Stimulated activated naive CD8-positive, alpha-beta T cell treated with anti-CD3 and anti-CD28 coated beads, Interleukin-15, Interleukin-2, amounts not matched to agents 100 ng/mL and 50 ng/mL, for 24 hours (primary cell): ENCODE data around the gene SAMD7.

Source experiments
- H3K27ac Mint-ChIP-seq: one replicate; pipeline ENCODE4 v1.8.0; 2021; ENCODE audit warnings: mild to moderate bottlenecking, mixed read lengths
- H3K27me3 Mint-ChIP-seq: one replicate; pipeline ENCODE4 v1.8.0; 2021; ENCODE audit warnings: mixed read lengths
- H3K36me3 Mint-ChIP-seq: one replicate; pipeline ENCODE4 v1.8.0; 2021; ENCODE audit warnings: low read depth, mixed read lengths
- H3K4me1 Mint-ChIP-seq: one replicate; pipeline ENCODE4 v1.8.0; 2021; ENCODE audit warnings: low read depth, mixed read lengths
- H3K4me3 Mint-ChIP-seq: one replicate; pipeline ENCODE4 v1.8.0; 2021; ENCODE audit warnings: mild to moderate bottlenecking, mixed read lengths
- H3K9me3 Mint-ChIP-seq: one replicate; pipeline ENCODE4 v1.8.0; 2021; ENCODE audit warnings: mixed read lengths

SAMD7 gene

DNA sequence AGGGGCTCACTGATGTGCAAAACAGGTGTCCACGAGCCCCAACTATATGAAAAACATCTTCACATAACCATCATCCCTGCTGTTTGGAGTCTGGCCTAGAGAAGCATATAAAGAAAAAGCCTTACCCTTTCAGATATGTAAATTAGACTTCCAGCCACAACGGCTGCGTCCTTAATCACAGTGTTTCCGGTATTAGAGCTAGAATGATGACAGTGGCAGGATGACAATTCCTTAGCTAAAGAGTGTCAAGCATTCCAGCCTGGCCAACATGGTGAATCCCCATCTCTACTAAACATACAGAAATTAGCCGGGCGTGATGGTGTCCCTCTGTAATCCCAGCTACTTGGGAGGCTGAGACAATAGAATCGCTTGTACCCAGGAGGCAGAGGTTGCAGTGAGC, 19.5 kb upstream of the SAMD7 start:
- Mint-ChIP-seq H3K9me3 (no peaks in the 10 kb centered on the region), H3K4me1 (no peaks in the 10 kb centered on the region), H3K27me3 (no peaks in the 10 kb centered on the region), H3K4me3 (no peak overlapping the region), H3K36me3 (no peaks in the 10 kb centered on the region), H3K27ac (no peak overlapping the region)

DNA sequence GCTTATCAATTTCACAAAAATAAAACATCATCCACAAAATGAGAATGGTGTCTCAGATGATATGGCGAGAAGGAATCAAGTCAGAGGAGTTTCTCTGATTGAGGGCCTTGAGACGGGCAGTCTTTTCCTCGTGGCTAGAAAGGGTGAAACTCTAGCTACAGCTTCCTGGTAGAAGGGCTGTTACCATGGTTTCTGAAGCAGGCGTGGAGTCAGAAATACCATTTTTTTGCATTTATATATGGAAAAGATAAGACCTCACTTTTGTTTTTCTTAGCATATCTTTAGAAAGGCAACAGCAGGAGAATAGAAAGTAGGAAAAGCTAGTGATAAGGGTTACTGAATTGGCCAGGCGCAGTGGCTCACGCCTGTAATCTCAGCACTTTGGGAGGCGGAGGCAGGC, 17.3 kb upstream of the SAMD7 start:
- no peaks in the 10 kb centered on the region for H3K36me3 Mint-ChIP-seq
- no peak overlapping the region for H3K4me3 Mint-ChIP-seq
- H3K27me3 Mint-ChIP-seq = no peaks in the 10 kb centered on the region
- no peak overlapping the region for H3K27ac Mint-ChIP-seq
- H3K9me3 Mint-ChIP-seq = no peaks in the 10 kb centered on the region
- H3K4me1 Mint-ChIP-seq = no peaks in the 10 kb centered on the region

DNA sequence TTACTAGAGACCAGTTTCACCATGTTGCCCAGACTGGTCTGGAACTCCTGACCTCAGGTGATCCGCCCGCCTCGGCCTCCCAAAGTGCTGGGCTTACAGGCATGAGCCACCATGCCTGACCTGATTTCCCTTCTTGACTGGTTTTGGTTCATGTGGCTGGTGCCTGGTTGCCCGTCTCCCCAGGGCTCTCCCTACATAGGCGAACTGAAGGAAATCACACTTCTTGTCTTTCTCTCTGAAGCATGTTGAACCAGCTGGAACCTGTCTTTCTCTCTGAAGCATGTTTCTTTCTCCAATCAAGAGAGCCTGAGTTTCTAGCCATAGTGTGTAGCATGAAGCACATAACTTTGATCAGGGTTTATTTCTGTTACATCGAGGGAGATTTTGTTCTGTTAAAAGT, 16.3 kb upstream of the SAMD7 start:
- no peak overlapping the region for H3K27ac Mint-ChIP-seq
- no peak overlapping the region for H3K4me3 Mint-ChIP-seq
- H3K9me3 Mint-ChIP-seq = no peaks in the 10 kb centered on the region
- no peaks in the 10 kb centered on the region for H3K4me1 Mint-ChIP-seq
- no peaks in the 10 kb centered on the region for H3K27me3 Mint-ChIP-seq
- no peaks in the 10 kb centered on the region for H3K36me3 Mint-ChIP-seq

DNA sequence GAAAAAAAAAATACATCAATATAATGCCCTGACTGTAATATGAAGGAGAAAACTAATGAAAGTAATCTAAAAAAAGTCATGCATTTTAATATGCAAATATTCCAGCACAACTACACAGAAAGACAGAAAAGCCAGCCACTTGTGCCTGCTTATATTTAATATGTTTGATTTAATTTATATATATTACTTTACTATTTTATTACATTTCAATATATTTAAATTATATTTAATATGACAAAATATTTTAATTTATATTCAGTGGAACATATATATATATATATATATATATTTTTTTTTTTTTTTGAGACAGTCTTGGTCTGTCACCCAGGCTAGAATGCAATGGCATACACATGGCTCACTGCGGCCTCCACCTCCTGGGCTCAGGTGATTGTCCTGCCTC, 14.1 kb upstream of the SAMD7 start:
- Mint-ChIP-seq H3K27me3 (no peaks in the 10 kb centered on the region), H3K36me3 (peaks cover 6% of the 10 kb centered on the region), H3K9me3 (peaks cover 10% of the 10 kb centered on the region), H3K27ac (no peak overlapping the region), H3K4me3 (no peak overlapping the region), H3K4me1 (no peaks in the 10 kb centered on the region)

DNA sequence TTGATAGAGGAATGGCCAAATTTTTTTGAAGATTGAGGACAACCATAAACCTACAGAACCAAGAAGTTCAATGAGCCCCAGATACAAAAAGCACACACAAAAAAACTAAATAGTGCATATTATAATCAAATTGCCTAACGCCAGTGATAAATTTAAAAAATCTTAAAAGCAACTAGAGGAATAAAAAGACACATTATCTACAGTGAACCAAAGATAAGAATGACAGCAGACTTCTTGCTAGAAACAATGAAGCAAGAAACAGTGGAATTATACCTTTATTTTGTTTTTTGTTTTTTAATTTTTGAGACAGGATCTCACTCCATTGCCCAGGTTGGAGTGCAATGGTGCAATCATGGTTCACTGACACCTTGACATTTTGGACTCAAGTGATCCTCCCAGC, 9.9 kb upstream of the SAMD7 start:
- Mint-ChIP-seq H3K36me3 (peaks cover 6% of the 10 kb centered on the region), H3K27me3 (no peaks in the 10 kb centered on the region), H3K27ac (no peak overlapping the region), H3K9me3 (peaks cover 16% of the 10 kb centered on the region), H3K4me3 (no peak overlapping the region), H3K4me1 (no peaks in the 10 kb centered on the region)

DNA sequence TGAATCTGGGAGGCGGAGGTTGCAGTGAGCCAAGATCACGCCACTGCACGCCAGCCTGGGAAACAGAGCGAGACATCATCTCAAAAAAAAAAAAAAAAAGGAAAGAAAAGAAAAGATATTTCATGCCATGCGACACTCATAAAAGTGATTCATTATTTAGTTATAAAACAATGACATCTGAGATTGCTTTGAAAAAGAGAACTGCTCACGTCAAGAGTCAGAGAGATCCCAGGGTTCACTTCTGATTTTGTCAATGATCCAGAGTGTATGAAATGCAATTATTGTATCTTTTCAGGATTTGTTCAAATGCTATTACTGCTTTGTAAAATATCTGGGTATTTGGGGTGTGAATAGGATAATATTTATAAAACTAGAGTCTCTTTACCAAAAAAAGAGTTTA, 6.0 kb upstream of the SAMD7 start:
- Mint-ChIP-seq H3K4me3 (no peak overlapping the region), H3K27me3 (no peaks in the 10 kb centered on the region), H3K9me3 (peaks cover 16% of the 10 kb centered on the region), H3K4me1 (no peaks in the 10 kb centered on the region), H3K27ac (no peak overlapping the region), H3K36me3 (peaks cover 6% of the 10 kb centered on the region)

DNA sequence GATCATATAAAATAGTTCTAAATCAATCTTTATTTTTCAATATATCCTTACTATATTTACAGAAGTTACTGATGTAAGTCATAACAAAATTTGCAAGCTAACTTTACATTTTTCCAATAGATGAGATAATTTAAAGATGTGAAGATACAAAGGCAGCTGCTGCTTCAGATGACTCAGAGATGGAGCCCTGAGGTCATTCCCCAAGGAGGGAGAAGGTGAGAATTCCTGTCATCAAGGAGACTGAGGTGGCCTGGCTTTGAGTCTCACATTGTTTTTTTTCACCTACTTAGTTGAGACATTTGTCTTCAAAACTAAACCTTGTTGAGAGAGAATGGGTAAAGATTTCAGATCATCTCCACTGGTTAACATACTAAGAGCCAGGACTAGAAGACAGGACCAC, 3.9 kb upstream of the SAMD7 start:
- Mint-ChIP-seq H3K4me1 (no peaks in the 10 kb centered on the region), H3K4me3 (no peak overlapping the region), H3K27me3 (no peaks in the 10 kb centered on the region), H3K9me3 (peaks cover 6% of the 10 kb centered on the region), H3K27ac (no peak overlapping the region), H3K36me3 (no peaks in the 10 kb centered on the region)

DNA sequence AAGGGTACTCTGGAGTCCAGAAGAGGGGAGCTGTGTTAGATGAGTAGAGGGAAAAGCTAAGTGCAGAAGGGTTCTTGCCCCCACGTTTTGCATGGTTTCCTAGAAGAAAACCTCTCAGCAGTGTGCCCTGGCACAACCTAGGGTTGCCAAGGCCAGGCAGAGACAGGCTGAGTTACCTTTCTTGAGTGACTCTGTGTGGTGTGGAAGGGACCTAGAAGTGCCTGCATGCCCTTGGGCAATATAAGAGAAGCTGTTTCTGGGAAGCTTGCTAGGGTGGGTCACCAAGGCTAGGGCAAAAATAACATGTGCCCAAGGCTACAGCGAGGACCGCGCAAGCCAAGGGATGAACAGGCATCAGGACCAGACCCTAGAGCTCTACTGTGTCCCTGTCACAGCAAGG, 3.4 kb upstream of the SAMD7 start:
- no peak overlapping the region for H3K27ac Mint-ChIP-seq
- no peaks in the 10 kb centered on the region for H3K4me1 Mint-ChIP-seq
- no peaks in the 10 kb centered on the region for H3K27me3 Mint-ChIP-seq
- H3K9me3 Mint-ChIP-seq = peaks cover 6% of the 10 kb centered on the region
- H3K36me3 Mint-ChIP-seq = no peaks in the 10 kb centered on the region
- H3K4me3 Mint-ChIP-seq = no peak overlapping the region

DNA sequence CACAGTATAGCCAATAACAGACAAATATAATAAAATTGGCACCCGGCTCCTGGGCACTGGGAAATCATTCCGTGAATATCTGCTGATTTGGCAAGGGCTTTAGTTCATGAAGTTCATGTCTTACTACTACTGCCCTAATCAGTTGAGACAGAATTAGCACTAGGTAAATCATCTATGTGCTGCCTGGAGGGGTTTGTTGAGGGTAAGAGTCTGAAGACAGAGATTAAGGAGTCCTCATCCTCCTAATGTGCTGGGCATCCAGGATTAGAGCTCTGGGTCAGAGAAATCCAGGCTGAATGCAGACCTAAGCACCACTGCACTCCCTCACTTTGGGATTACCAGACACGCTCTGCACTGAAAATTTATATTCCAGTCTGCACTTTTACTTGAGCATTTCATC, 2.0 kb downstream of the SAMD7 start:
- H3K4me1 Mint-ChIP-seq = no peaks in the 10 kb centered on the region
- H3K4me3 Mint-ChIP-seq = no peak overlapping the region
- H3K27me3 Mint-ChIP-seq = no peaks in the 10 kb centered on the region
- no peaks in the 10 kb centered on the region for H3K9me3 Mint-ChIP-seq
- no peaks in the 10 kb centered on the region for H3K36me3 Mint-ChIP-seq
- no peak overlapping the region for H3K27ac Mint-ChIP-seq

DNA sequence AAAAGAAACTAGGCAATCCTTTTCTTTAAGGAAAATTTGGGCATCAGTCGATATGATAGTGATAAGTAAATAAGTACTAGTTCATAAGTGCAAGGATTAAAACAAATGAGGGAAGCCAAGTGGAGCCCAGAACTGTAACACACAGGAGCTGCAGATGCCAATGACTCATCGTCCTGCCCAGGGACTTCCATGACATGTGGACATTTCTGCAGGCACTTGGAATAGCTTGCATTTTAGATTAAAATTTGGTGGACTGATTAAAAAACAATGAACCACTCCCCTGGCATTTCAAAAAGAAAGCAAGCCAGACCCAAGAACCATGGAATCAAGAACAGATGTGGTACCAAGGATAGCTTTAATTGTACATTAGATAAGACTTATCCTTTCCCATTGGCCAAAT, 2.9 kb downstream of the SAMD7 start:
- Mint-ChIP-seq H3K27ac (no peak overlapping the region), H3K36me3 (no peaks in the 10 kb centered on the region), H3K4me1 (no peaks in the 10 kb centered on the region), H3K27me3 (no peaks in the 10 kb centered on the region), H3K9me3 (no peaks in the 10 kb centered on the region), H3K4me3 (no peak overlapping the region)

DNA sequence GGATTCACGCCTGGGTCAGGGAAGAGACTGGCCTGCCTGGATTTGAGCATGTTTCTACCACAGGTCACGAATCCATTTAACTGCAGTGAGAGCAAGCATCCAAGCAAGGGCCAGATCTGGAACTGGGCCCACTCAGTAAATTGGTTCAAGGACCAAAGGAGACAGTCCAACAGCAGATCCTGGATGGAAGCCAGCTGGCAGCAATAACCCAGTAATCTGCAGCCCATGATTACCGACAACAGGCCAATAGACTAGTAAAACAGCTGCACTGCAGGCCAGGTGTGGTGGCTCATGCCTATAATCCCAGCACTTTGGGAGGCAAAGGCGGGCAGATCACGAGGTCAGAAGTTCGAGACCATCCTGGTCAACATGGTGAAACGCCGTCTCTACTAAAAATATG, 11.8 kb downstream of the SAMD7 start:
- no peaks in the 10 kb centered on the region for H3K4me1 Mint-ChIP-seq
- no peaks in the 10 kb centered on the region for H3K27me3 Mint-ChIP-seq
- H3K4me3 Mint-ChIP-seq = no peak overlapping the region
- no peak overlapping the region for H3K27ac Mint-ChIP-seq
- no peaks in the 10 kb centered on the region for H3K9me3 Mint-ChIP-seq
- no peaks in the 10 kb centered on the region for H3K36me3 Mint-ChIP-seq

DNA sequence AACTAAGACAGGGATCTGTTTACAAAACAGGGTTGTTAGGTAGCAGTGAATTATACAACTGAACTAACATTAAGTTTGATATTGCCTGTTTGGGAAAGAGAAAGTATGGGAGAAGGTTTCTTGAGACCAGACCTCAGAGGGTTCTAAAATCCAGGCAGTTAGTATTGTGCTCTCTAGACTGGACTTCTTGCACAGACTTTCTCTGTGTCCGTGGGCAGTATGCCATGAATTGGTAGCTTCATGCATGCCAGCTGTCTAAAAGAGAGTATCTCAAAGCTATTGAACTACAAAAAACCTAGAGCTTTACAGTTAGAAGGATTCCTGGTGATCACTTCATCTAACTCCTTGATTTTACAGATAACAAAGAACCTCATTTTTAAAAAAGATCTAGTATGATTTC, 12.5 kb downstream of the SAMD7 start:
- Mint-ChIP-seq H3K4me1 (no peaks in the 10 kb centered on the region), H3K9me3 (no peaks in the 10 kb centered on the region), H3K4me3 (no peak overlapping the region), H3K36me3 (no peaks in the 10 kb centered on the region), H3K27me3 (no peaks in the 10 kb centered on the region), H3K27ac (no peak overlapping the region)

DNA sequence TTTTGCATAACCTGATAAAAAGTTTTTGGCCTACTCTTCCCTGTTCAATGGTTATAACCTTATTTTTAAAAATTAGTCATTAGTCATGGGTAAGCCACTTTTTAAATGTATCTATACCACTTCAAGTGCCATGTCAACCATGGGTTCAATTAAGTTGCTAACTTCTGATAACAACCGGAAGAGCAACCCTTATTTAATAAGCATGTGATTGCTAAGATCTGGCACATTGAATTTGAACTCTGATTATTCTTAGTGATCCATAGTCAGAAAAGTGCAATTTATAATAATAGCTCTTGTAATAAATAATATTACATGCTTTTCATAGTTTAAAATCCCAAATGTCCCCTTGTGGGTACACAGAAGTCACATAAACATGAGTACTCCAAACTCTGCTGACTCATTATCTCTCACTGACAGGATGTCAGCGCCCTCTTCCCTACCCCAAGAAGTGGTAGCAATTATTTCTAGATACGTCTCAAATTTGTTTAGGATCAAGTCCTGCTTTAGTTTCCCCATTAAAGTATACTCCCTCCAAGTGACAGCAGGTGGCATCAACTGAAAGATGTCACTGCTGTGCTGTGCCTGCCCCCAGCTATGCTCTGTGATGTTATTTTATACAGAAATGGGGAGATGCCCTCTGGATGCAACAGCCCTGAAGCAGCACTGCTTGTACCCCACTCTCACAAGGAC, 18.6 kb downstream of the SAMD7 start:
- peaks cover 3% of the 10 kb centered on the region for H3K27me3 Mint-ChIP-seq

DNA sequence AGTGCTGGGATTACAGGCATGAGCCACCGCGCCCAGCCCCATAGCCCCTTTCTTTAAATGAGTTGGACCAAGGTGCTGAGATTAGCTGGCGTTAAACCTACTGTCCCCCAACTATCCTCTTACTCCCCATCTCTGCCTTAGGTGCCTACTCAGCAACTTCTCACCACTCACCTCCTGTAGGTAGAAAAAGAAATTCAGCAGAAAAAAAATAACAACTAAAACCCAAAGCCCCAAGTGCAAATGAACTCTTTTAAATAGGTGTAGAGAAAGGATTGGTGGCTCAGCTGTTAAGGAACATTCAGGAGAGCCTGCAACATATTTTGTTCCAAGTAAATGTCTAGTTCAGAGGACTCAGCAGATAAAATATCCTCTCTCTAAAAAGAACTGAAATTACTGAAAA, 19.5 kb downstream of the SAMD7 start:
- Mint-ChIP-seq H3K4me3 (no peak overlapping the region), H3K27ac (no peak overlapping the region), H3K4me1 (peaks cover 18% of the 10 kb centered on the region), H3K9me3 (no peaks in the 10 kb centered on the region), H3K36me3 (no peaks in the 10 kb centered on the region), H3K27me3 (peaks cover 3% of the 10 kb centered on the region)

More for the DNA sequence above, 18.6 kb downstream of the SAMD7 start:
- Mint-ChIP-seq H3K36me3 (no peaks in the 10 kb centered on the region), H3K27ac (no peak overlapping the region), H3K4me1 (peaks cover 18% of the 10 kb centered on the region), H3K4me3 (no peak overlapping the region), H3K9me3 (no peaks in the 10 kb centered on the region)

DNA sequence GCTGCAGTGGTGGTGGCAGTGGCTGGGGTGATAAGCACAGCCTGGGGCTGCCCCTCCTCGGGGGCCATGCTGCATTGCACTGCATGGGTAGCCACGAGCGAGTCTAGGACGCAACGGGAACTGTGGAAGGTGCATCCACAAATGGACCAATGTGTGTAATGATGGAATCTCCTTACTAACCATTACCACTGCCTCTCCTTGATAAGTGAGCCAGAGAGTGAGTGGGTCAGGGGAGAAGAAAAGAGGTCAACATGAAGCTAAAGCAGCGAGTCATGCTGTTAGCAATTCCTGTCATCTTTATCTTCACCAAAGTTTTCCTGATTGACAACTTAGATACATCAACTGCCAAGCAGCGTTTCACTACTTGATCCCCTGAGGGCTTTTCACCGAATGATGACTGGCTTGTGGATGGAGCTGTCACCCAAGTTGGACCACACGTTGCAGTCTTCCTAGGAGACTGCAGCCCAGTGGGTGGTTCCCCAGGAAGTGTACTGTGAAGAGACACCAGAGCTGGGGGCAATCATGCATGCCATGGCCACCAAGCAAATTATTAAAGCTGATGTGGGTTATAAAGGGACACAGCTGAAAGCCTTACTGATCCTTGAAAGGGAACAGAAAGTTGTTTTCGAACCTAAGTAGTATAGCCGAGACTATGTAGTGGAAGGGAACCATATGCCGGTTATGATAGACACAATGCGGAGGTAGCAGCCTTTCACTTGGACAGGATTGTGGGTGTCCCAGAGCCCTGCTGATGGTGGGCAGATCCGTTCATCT, 20.6 kb downstream of the SAMD7 start:
- H3K36me3 Mint-ChIP-seq = no peaks in the 10 kb centered on the region
- no peaks in the 10 kb centered on the region for H3K9me3 Mint-ChIP-seq
- no peak overlapping the region for H3K27ac Mint-ChIP-seq
- H3K27me3 Mint-ChIP-seq = peaks cover 3% of the 10 kb centered on the region
- peaks cover 18% of the 10 kb centered on the region for H3K4me1 Mint-ChIP-seq
- no peak overlapping the region for H3K4me3 Mint-ChIP-seq

DNA sequence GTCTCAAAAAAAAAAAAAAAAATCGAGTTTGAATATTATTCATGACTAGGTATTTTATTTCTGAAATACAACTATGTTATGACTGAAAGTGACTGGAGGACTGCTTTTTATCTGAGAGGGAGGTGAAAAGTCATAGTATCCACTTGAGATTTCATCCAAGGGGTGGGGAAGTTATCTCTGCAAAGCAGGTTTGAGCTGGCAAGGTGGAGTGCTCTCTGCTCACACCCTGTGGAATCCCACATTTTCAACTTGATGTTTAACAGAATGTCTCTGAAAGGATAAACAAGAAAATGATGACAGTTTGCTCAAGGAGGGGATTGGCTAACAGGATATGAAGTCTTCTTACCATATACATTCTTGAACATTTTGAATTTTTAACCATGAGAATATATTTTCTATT, 27.9 kb downstream of the SAMD7 start:
- H3K27ac Mint-ChIP-seq = no peak overlapping the region
- H3K4me3 Mint-ChIP-seq = no peak overlapping the region
- H3K9me3 Mint-ChIP-seq = no peaks in the 10 kb centered on the region
- no peaks in the 10 kb centered on the region for H3K27me3 Mint-ChIP-seq
- peaks cover 30% of the 10 kb centered on the region for H3K4me1 Mint-ChIP-seq
- no peaks in the 10 kb centered on the region for H3K36me3 Mint-ChIP-seq
